NCI-H2227 (cell line): ENCODE measurements around the gene CACNA2D2.
A peak's percentile ranks its signal among the peaks of the same experiment; 100 is the strongest.

ENCODE experiments used
- DNase-seq: peaks from one replicate; lab custom pipeline; 2025; ENCODE audit not compliant: unreplicated experiment; lab: John Stamatoyannopoulos, UW

CACNA2D2 gene

DNA sequence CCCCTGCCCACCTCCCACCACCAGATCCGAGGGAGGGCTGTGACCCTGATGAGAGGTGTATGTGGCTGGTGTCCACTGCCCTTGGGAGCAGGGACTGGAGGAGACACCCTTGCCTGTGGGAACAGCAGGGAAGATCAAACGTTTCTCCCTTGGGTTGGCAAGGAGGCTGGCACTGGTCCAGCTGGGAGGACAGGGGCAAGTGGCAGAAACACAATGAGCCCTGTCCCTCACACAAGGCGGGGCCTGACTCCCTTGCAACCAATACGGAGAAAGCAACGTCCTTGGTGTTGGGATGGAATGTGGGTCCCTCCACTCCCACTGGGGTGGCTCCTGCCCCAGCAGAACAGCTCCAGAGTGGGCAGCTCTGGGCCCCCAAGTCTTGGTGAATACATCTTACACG, 186.1 kb downstream of the CACNA2D2 start:
- DNase-seq = no peak

GRCh38 chr3:50316657-50317242, 186.7 kb downstream of the CACNA2D2 start:
- DNase-seq = peak; percentile 67

- no peak for DNase-seq
Measured at GRCh38 chr3:50314816-50315215, 188.6 kb downstream of the CACNA2D2 start.

DNA sequence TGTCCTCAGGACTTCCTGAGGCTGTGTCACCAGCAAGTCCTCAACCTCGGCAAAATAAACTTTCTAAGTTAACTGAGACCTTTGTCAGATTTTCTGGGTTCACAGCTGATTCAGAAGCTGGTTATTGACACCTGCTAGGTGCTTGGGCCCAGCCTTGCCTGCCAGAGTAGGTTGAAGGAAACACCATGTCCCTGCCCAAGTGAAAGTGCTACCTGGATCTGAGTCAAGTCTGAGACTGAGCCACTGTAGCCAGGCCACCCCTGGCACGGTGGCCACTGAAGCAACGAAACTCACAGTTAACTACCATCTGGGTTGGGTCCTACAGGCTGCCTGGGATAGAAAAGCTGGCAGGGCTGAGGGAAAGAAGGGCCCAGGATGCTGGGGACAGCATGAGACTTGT, 189.1 kb downstream of the CACNA2D2 start:
- DNase-seq = no peak
